Vagina (tissue), 2 donors: Measurements from ENCODE around the gene CTDSPL. TPM values are rescaled to one million over a fixed set of nuclear protein-coding genes. Genes with fewer than 3 reads are reported as not detected.

Source experiments
- DNase-seq, 2 donors: peaks; one replicate each; pipeline ENCODE4 v3.0.0-alpha.2; 2017; ENCODE audit errors: extremely low spot score in 2 of 2
- H3K27ac ChIP-seq: fragments of 200-600 bp; sonication (generic); one replicate; pipeline ENCODE4 v1.5.1; 2019
- H3K27me3 ChIP-seq: fragments of 200-600 bp; sonication (generic); one replicate; pipeline ENCODE4 v1.5.1; 2019
- H3K36me3 ChIP-seq, 2 donors: fragments of 200-600 bp; sonication (generic); one replicate each; pipeline ENCODE4 v1.5.1; 2017 to 2019
- H3K4me1 ChIP-seq: fragments of 200-600 bp; sonication (generic); one replicate; pipeline ENCODE4 v1.5.1; 2019
- H3K4me3 ChIP-seq, 2 donors: fragments of 200-600 bp; sonication (generic); 1 replicate in 1 of 2; 2 replicates in 1 of 2; pipeline ENCODE4 v1.5.1; 2016 to 2019
- H3K9me3 ChIP-seq: fragments of 200-600 bp; sonication (generic); one replicate; pipeline ENCODE4 v1.5.1; 2019
- CTCF ChIP-seq, 3 experiments: fragments of 450-650 bp in 2 of 3; fragments of 200-600 bp in 1 of 3; sonication (generic) in 1 of 3; IDR thresholded peaks; one replicate each; pipeline ENCODE4 v1.5.1; 2017 to 2019; ENCODE audit warnings: antibody characterized with exemption in 3 of 3, mild to moderate bottlenecking in 2 of 3, moderate library complexity in 2 of 3
- POLR2A ChIP-seq, 2 donors: fragments of 450-650 bp; IDR thresholded peaks; one replicate each; pipeline ENCODE4 v1.6.1; 2017; ENCODE audit warnings: antibody characterized with exemption in 2 of 2, mild to moderate bottlenecking in 2 of 2, moderate library complexity in 2 of 2
- POLR2AphosphoS5 ChIP-seq, 2 donors: sonication (generic); formaldehyde crosslinking; IDR thresholded peaks; one replicate each; pipeline ENCODE4 v1.9.0; 2017; ENCODE audit warnings: antibody characterized with exemption in 2 of 2, mild to moderate bottlenecking in 2 of 2, low read depth in 1 of 2; ENCODE audit not compliant: insufficient read depth in 1 of 2
- intact Hi-C: fragments of 100-400 bp; cut with DNase I; formaldehyde crosslinking; loops from one replicate; pipeline ENCODE4 v1.15.1; 2023
- total RNA-seq: library from RNA; depleted of rRNA; stranded (reverse); fragments of >200 nt; gene quantifications from one replicate; pipeline ENCODE4 v1.2.3, GENCODE V29; 2016

Gene CTDSPL
- total RNA-seq, 1 donor from 2014 or later, result 28.0 TPM

- DNase-seq, result no peak
- Histone ChIP-seq H3K27me3 (no peaks in the 10 kb centered on the region), H3K36me3 (peaks cover 0 to 26% of the 10 kb centered on the region in 2 donors), H3K9me3 (no peaks in the 10 kb centered on the region), H3K4me3 (no peak overlapping the region), H3K27ac (no peak overlapping the region), H3K4me1 (no peaks in the 10 kb centered on the region)
- intact Hi-C loops, result no loop called here
- TF ChIP-seq CTCF (IDR thresholded peaks at IDR 0.05), result no peak
- no peak for TF ChIP-seq POLR2AphosphoS5 (IDR thresholded peaks at IDR 0.05; ENCODE audit: insufficient read depth in 1 of 2, low read depth in 1 of 2)
- TF ChIP-seq POLR2A (IDR thresholded peaks at IDR 0.05), result no peak
These were observed 122.4 kb downstream of the CTDSPL start for GRCh38 chr3:37984051-37984450.

GRCh38 chr3:37984596-37984995, 122.9 kb downstream of the CTDSPL start:
- H3K27ac ChIP-seq, result no peak overlapping the region
- TF ChIP-seq POLR2A (IDR thresholded peaks at IDR 0.05) (no peak), CTCF (IDR thresholded peaks at IDR 0.05) (no peak), POLR2AphosphoS5 (IDR thresholded peaks at IDR 0.05; ENCODE audit: insufficient read depth in 1 of 2, low read depth in 1 of 2) (no peak)
- H3K4me1 ChIP-seq, result no peaks in the 10 kb centered on the region
- no peaks in the 10 kb centered on the region for H3K27me3 ChIP-seq
- intact Hi-C loops, result no loop called here
- DNase-seq, result no peak
- H3K36me3 ChIP-seq, result peaks cover 0 to 26% of the 10 kb centered on the region in 2 donors
- H3K4me3 ChIP-seq, result no peak overlapping the region
- no peaks in the 10 kb centered on the region for H3K9me3 ChIP-seq

GRCh38 chr3:37985637-37986320, 124.1 kb downstream of the CTDSPL start:
- no peak for DNase-seq

GRCh38 chr3:37986479-37987314, 125.0 kb downstream of the CTDSPL start:
- Histone ChIP-seq H3K27me3 (no peaks in the 10 kb centered on the region), H3K36me3 (peaks cover 0 to 8% of the 10 kb centered on the region in 2 donors), H3K4me3 (no peak overlapping the region), H3K9me3 (no peaks in the 10 kb centered on the region), H3K27ac (no peak overlapping the region), H3K4me1 (no peaks in the 10 kb centered on the region)
- TF ChIP-seq POLR2AphosphoS5 (IDR thresholded peaks at IDR 0.05; ENCODE audit: insufficient read depth in 1 of 2, low read depth in 1 of 2) (no peak), POLR2A (IDR thresholded peaks at IDR 0.05) (no peak), CTCF (IDR thresholded peaks at IDR 0.05) (no peak)
- intact Hi-C loops, result no loop called here
- no peak for DNase-seq

More at GRCh38 chr3:37985637-37986320, 124.1 kb downstream of the CTDSPL start:
- Histone ChIP-seq H3K36me3 (peaks cover 0 to 17% of the 10 kb centered on the region in 2 donors), H3K9me3 (no peaks in the 10 kb centered on the region), H3K27me3 (no peaks in the 10 kb centered on the region), H3K4me1 (no peaks in the 10 kb centered on the region), H3K27ac (no peak overlapping the region), H3K4me3 (no peak overlapping the region)
- TF ChIP-seq POLR2AphosphoS5 (IDR thresholded peaks at IDR 0.05; ENCODE audit: insufficient read depth in 1 of 2, low read depth in 1 of 2) (no peak), POLR2A (IDR thresholded peaks at IDR 0.05) (no peak), CTCF (IDR thresholded peaks at IDR 0.05) (no peak)
- intact Hi-C loops, result no loop called here
